ENCODE results near the gene IQCH. TPM values are rescaled to one million over a fixed set of nuclear protein-coding genes. Genes with fewer than 3 reads are reported as not detected.

Gene IQCH
- total and polyA plus RNA-seq, 2 experiments from 2014 or later = 2.1 to 4.1 TPM

DNA sequence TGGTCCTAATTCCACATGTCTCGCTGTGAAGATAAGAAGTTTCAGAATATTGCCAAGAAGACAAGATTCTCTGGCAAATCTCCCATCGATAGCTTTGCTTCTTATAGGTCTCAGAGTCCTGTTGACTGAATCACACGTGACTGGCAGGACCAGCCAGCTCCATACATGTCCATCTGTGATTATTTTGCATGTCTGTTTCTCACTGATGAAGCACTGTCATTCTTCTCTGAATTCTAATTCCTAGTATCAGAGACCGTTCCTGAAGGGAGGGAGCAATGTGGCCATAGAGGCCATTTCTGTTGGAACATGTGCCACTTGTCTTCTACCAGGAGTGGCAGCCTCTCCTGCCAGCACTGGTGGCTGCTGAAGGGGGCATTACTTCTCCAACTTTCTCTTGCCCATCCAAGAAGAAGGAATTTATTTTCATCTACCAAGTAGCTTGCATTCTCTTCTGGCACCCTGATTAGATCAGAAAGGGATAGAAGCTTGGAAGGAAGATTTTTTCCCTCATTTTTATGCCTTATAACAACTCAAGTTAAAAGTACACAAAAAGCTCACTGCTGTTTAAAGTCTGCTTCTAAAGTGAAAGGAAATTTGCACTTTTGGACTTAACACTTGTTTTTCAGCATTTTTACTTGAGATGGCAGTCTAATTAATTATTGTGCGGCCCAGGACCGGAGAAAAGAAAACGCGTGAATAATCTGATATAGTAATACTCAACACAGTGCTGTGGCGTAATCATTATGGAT lies 115.8 kb downstream of the IQCH start:
- H3K4me2 ChIP-seq (ENCODE audit: unreplicated experiment) = no peak overlapping the region

GRCh38 chr15:67372543-67372942 lies 118.0 kb downstream of the IQCH start:
- Histone ChIP-seq H3K9me3 (ENCODE audit: low read depth) (no peaks in the 10 kb centered on the region), H4K20me1 (ENCODE audit: insufficient read depth) (no peaks in the 10 kb centered on the region), H3K36me3 (ENCODE audit: low read depth) (no peaks in the 10 kb centered on the region), H3K4me2 (ENCODE audit: unreplicated experiment) (no peak overlapping the region), H3K79me2 (ENCODE audit: insufficient read depth) (no peaks in the 10 kb centered on the region), H3K27ac (no peak overlapping the region), H2AFZ (no peak overlapping the region), H3K4me1 (ENCODE audit: insufficient read depth) (no peaks in the 10 kb centered on the region), H3K27me3 (replicated peaks; ENCODE audit: insufficient read depth) (no peaks in the 10 kb centered on the region), H3K4me3 (no peak overlapping the region), H3K9ac (no peak overlapping the region), H3F3A (ENCODE audit: insufficient read depth) (no peaks in the 10 kb centered on the region), H3K9me2 (ENCODE audit: insufficient read depth) (no peaks in the 10 kb centered on the region)
- WGBS, 2 experiments (ENCODE audit: low coverage in 1 of 2, low lambda C conversion rate in 2 of 2, missing lambda C conversion rate in 2 of 2) = 88 to 89% methylated on average over 8 of the region's 8 CpGs
- in situ Hi-C loops (cut with MboI) = no loop called here
- no peak for DNase-seq
- TF ChIP-seq EZH2phosphoT487 (IDR thresholded peaks at IDR 0.05; ENCODE audit: insufficient read depth, low read depth) (no peak), EZH2 (IDR thresholded peaks at IDR 0.05; ENCODE audit: insufficient read depth, poor library complexity, severe bottlenecking) (no peak)

More for the DNA sequence above, 115.8 kb downstream of the IQCH start:
- no peaks in the 10 kb centered on the region for H3F3A ChIP-seq (ENCODE audit: insufficient read depth)
- H3K4me3 ChIP-seq = no peak overlapping the region
- H3K27ac ChIP-seq = no peak overlapping the region
- H3K9me2 ChIP-seq (ENCODE audit: insufficient read depth) = no peaks in the 10 kb centered on the region
- in situ Hi-C loops (cut with MboI) = no loop called here
- H3K79me2 ChIP-seq (ENCODE audit: insufficient read depth) = no peaks in the 10 kb centered on the region
- no peak overlapping the region for H2AFZ ChIP-seq
- no peaks in the 10 kb centered on the region for H3K9me3 ChIP-seq (ENCODE audit: low read depth)
- H3K9ac ChIP-seq = no peak overlapping the region
- H3K27me3 ChIP-seq (replicated peaks; ENCODE audit: insufficient read depth) = no peaks in the 10 kb centered on the region
- DNase-seq = no peak
- H3K4me1 ChIP-seq (ENCODE audit: insufficient read depth) = no peaks in the 10 kb centered on the region
- no peaks in the 10 kb centered on the region for H3K36me3 ChIP-seq (ENCODE audit: low read depth)
- TF ChIP-seq EZH2phosphoT487 (IDR thresholded peaks at IDR 0.05; ENCODE audit: insufficient read depth, low read depth) = no peak
- no peak for TF ChIP-seq EZH2 (IDR thresholded peaks at IDR 0.05; ENCODE audit: insufficient read depth, poor library complexity, severe bottlenecking)
- no peaks in the 10 kb centered on the region for H4K20me1 ChIP-seq (ENCODE audit: insufficient read depth)
- WGBS, 2 experiments (ENCODE audit: low coverage in 1 of 2, low lambda C conversion rate in 2 of 2, missing lambda C conversion rate in 2 of 2) = 94% methylated on average over 9 of the region's 9 CpGs

DNA sequence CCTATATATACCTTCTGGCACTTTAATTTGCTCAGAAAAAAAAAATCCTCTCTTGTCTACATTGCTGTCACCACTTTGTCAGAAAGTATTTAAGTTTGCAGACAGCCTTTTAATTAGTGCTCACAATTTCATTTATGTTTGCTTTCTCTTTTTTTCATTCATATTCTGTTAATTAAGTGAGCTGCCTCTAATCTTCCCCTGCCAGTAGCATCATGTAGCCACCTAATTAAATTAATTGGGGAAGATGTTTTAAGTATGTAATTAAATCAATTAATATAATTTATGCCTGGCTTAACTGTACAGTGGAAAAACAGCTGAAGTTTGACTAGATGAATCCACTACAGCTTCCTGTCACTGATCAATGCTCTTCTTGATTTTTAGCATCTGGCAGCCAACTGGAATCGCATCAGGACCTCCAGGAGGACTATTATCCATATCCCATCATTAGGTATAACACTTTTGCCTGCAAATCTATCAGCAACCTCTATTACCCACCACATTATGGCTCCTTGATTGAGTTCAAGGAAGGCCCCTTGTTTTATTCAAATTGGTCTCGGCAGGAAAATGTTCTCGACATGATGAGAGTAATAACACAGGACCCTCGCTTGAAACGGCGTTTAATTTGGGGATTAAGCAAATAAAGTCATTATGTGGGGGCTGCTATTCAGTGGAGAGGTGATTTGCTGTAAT lies 118.5 kb downstream of the IQCH start:
- H3K79me2 ChIP-seq (ENCODE audit: insufficient read depth) = no peaks in the 10 kb centered on the region
- in situ Hi-C loops (cut with MboI) = no loop called here
- no peaks in the 10 kb centered on the region for H3F3A ChIP-seq (ENCODE audit: insufficient read depth)
- no peak overlapping the region for H3K27ac ChIP-seq
- DNase-seq = no peak
- H3K4me1 ChIP-seq (ENCODE audit: insufficient read depth) = no peaks in the 10 kb centered on the region
- no peaks in the 10 kb centered on the region for H3K9me3 ChIP-seq (ENCODE audit: low read depth)
- no peaks in the 10 kb centered on the region for H3K9me2 ChIP-seq (ENCODE audit: insufficient read depth)
- no peak overlapping the region for H3K4me3 ChIP-seq
- 48 to 56% methylated on average over 6 of the region's 6 CpGs for WGBS, 2 experiments (ENCODE audit: low coverage in 1 of 2, low lambda C conversion rate in 2 of 2, missing lambda C conversion rate in 2 of 2)
- H2AFZ ChIP-seq = no peak overlapping the region
- TF ChIP-seq EZH2phosphoT487 (IDR thresholded peaks at IDR 0.05; ENCODE audit: insufficient read depth, low read depth) (no peak), EZH2 (IDR thresholded peaks at IDR 0.05; ENCODE audit: insufficient read depth, poor library complexity, severe bottlenecking) (no peak)
- no peaks in the 10 kb centered on the region for H3K27me3 ChIP-seq (replicated peaks; ENCODE audit: insufficient read depth)
- H4K20me1 ChIP-seq (ENCODE audit: insufficient read depth) = no peaks in the 10 kb centered on the region
- no peak overlapping the region for H3K4me2 ChIP-seq (ENCODE audit: unreplicated experiment)
- no peaks in the 10 kb centered on the region for H3K36me3 ChIP-seq (ENCODE audit: low read depth)
- H3K9ac ChIP-seq = no peak overlapping the region

DNA sequence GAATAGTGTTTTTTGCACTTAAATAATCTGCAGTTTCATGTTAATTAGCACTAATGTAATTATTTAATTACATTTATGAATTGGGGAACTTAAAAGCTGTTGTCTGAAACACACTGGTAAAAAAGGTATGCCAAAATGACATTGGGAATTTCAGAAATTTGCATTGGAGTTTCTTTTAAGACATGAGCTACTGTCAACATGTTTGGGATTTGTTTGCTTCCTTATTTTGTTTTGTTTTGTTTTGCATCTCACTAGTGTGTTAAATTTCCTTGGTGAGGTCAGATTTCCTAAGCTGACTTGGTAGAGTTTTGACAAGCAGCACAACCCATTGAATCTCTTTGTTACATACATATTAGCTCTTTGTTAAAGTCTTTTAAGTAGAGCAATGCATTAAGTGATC lies 119.4 kb downstream of the IQCH start:
- H3K79me2 ChIP-seq (ENCODE audit: insufficient read depth) = no peaks in the 10 kb centered on the region
- H3K4me1 ChIP-seq (ENCODE audit: insufficient read depth) = no peaks in the 10 kb centered on the region
- no peaks in the 10 kb centered on the region for H4K20me1 ChIP-seq (ENCODE audit: insufficient read depth)
- in situ Hi-C loops (cut with MboI) = no loop called here
- no peaks in the 10 kb centered on the region for H3K9me2 ChIP-seq (ENCODE audit: insufficient read depth)
- no peak overlapping the region for H3K9ac ChIP-seq
- no peaks in the 10 kb centered on the region for H3K9me3 ChIP-seq (ENCODE audit: low read depth)
- TF ChIP-seq EZH2 (IDR thresholded peaks at IDR 0.05; ENCODE audit: insufficient read depth, poor library complexity, severe bottlenecking) = no peak
- TF ChIP-seq EZH2phosphoT487 (IDR thresholded peaks at IDR 0.05; ENCODE audit: insufficient read depth, low read depth) = no peak
- H3K36me3 ChIP-seq (ENCODE audit: low read depth) = no peaks in the 10 kb centered on the region
- H3K4me3 ChIP-seq = no peak overlapping the region
- no peak overlapping the region for H3K4me2 ChIP-seq (ENCODE audit: unreplicated experiment)
- H3K27me3 ChIP-seq (replicated peaks; ENCODE audit: insufficient read depth) = no peaks in the 10 kb centered on the region
- DNase-seq = no peak
- H3K27ac ChIP-seq = no peak overlapping the region
- no peak overlapping the region for H2AFZ ChIP-seq
- no peaks in the 10 kb centered on the region for H3F3A ChIP-seq (ENCODE audit: insufficient read depth)
